ACHN (cell line): ENCODE data around the gene ATP11A.

Experiments
- DNase-seq: peaks from one replicate; pipeline ENCODE4 v3.0.0-alpha.2; 2015
- in situ Hi-C: cut with HindIII; loops from 2 replicates; pipeline ENCODE4 v1.10.0; 2017; ENCODE audit warnings: low sequenced_read_pairs, low pct_ligation_motif_present, low pct_unique_long_range_greater_than_20kb

Gene ATP11A

GRCh38 chr13:112930192-112930591, 240.4 kb downstream of the ATP11A start:
- DNase-seq, result no peak
- in situ Hi-C loops, result no loop called here

GRCh38 chr13:112931028-112931934, 241.4 kb downstream of the ATP11A start:
- in situ Hi-C loops, result no loop called here
- DNase-seq, result peak; percentile 79

- no peak for DNase-seq
- in situ Hi-C loops, result no loop called here
Observed at GRCh38 chr13:112932971-112933370, 243.1 kb downstream of the ATP11A start.

GRCh38 chr13:112933649-112934048, 243.8 kb downstream of the ATP11A start:
- in situ Hi-C loops, result no loop called here
- no peak for DNase-seq

GRCh38 chr13:112934078-112934477, 244.2 kb downstream of the ATP11A start:
- in situ Hi-C loops, result no loop called here
- DNase-seq, result no peak
